Mesenteric fat pad (tissue), 1 donor: Measurements from ENCODE around the gene LRRC36. TPM values are rescaled to one million over a fixed set of nuclear protein-coding genes. Genes with fewer than 3 reads are reported as not detected.

Source experiments
- DNase-seq: peaks from one replicate; pipeline ENCODE4 v3.0.0-alpha.2; 2020; ENCODE audit warnings: low spot score
- total RNA-seq: library from RNA; stranded (reverse); fragmentation: NEBNext Ultra II Directional; extraction: Animal tissue kit (Norgen Biotek cat#: 25700); gene quantifications from one replicate; pipeline ENCODE4 v1.2.1, GENCODE V29; 2021
- donor health status: DM: yes; HTN: yes; CAD: no.

LRRC36 gene
- total RNA-seq, 1 donor from 2014 or later: 0.22 TPM

- DNase-seq: no peak
These were observed 35.2 kb upstream of the LRRC36 start for GRCh38 chr16:67291461-67291860.

DNA sequence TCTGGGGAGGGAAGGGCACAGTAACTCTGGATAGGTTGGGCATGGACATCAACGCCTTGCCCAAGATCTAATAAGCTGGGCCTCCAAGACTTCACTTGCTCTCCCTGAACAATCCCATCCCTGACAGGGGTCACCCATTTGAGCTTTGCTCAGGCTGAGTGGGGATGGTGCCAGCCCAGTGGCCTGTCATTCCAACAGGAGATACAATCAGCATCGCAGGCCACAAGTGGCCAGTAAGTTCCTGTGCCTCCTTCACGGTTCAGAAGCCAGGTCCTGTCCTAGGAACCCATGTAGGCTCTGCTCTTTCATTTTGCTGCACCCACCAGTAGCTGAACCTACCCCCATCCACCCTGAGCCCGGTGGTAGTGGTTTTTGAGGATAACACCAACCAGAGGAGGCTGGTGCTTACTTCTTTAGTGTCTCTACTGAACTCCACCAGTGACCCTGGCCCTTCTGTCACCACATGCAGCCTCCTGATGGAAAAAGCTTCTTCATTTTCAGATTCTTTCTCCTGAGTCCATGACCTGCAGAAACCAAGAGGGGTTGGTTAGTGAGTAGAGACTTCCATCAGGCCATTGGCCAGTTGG is 32.4 kb upstream of the LRRC36 start:
- no peak for DNase-seq

DNA sequence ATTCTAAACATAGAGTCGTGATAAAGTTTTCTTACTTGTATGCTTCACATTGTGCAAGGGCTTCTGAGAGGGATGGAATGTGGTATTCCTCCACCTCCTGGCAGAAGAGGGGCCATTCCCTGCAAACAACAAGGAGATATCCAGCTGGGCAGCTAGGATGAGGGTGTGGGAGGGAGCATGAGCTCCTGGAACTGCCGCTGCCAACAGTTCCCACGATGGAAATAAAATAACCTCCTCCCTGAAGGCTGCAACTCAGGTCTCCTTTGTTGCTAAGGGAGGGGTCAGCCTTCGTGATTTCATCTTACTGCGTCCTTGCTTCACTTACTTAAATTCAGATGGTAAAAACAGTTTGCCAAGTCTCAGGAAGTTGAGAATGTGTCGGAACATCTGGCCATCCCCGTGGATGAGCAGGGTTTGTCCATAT is 31.7 kb upstream of the LRRC36 start:
- no peak for DNase-seq

DNA sequence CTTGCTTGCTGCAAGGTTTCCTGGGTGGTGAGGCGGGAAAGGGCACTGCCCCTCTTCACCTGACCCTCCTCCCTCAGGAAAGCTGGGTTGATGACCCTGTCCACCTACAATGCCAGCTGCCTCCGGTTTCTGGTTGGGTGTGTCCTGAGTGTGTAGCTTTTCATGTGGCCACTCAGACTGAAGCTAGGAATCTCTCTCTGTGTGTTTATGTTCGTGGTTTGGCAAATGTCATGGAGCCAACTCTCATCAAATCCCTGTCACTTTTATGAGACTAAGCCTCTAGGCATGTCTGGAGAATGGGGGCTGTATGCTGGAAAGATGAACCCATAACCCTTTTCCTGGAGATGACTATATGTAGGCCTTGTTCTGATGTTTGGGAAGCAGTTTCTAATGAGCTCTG is 30.2 kb upstream of the LRRC36 start:
- no peak for DNase-seq

DNA sequence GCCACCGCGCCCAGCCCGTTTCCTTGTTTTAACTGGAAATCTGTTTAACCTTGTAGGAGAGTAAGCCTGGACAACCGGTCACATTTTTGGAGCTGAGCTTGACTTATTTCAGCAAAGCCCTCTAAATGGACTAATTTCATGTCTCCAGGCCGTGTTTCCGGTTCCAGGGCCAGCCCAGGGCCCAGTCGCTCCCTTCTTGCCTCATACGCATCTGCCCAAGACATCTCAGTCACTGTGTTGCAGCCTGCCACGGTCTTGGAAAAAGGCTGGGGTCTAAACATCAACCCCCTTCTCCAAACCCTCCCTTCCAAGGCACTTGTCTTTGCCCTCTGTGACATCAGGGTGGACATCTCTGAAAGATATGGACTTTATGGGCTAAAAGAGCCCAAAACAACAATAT is 28.3 kb upstream of the LRRC36 start:
- no peak for DNase-seq

- no peak for DNase-seq
These were observed 27.3 kb upstream of the LRRC36 start for GRCh38 chr16:67299269-67299668.

- DNase-seq: no peak
These were observed 25.4 kb upstream of the LRRC36 start for GRCh38 chr16:67301080-67301782.

GRCh38 chr16:67302076-67302475 is 24.5 kb upstream of the LRRC36 start:
- DNase-seq: no peak

DNA sequence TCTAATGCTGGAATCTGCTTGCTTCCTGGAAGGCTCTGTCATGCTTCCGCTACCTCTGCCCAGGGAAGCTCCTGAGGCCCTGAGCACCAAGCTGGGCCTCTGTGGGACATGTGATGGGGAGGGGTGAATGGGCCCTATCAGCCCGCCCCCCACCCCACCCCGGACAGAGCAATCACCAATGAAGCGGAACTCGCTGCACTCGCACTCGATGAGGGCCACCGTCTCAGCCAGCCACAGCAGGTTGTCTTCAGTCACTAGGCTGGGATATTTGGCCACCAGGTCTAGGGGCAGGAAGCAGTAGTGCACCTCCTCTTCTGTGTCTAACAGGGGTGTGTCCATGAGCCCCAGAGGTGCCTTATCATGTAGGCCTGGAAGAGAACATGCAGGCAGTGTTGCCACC is 23.6 kb upstream of the LRRC36 start:
- DNase-seq: no peak

- DNase-seq: no peak
These were observed 22.6 kb upstream of the LRRC36 start for GRCh38 chr16:67304020-67304419.

DNA sequence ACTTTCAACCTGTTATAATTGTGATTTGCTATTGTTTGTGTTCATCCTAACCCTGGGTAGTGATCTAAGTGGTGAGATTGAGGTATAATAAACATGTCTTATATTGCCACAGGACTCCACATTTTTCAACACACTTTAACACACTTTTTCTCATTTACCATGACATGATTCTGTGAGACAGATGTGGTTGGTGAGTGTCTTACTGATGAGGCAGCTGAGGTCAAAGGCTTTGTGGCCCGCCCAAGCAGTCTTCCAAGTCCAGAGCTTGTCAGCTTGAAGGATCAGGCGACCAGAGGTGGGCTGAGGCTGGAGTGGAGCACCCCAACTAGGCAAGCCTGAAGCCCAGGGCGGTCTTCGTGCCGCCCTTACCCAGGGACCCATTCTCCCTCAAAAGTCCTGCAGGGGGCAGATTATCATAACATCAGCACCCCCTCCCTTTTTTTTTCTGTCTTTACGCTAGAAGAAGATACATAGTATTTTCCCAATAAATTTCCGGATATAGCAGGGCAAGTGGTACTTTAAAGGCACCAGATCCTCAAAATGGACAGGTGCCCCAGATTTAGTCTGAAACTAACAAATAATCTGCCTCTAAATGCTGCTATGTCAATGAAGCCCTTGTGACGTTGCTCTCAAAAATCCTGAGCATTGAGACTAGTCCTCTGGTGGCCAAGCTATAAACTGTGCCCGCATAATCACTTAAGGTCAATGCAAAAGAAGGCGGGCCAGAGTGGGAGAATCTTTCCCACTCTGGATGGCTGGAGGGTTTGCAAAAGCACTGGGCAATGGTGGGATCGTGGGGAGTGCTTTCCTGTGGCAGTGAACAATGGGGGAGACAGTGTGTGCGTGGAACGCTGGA is 21.2 kb upstream of the LRRC36 start:
- DNase-seq: peak; percentile 30

DNA sequence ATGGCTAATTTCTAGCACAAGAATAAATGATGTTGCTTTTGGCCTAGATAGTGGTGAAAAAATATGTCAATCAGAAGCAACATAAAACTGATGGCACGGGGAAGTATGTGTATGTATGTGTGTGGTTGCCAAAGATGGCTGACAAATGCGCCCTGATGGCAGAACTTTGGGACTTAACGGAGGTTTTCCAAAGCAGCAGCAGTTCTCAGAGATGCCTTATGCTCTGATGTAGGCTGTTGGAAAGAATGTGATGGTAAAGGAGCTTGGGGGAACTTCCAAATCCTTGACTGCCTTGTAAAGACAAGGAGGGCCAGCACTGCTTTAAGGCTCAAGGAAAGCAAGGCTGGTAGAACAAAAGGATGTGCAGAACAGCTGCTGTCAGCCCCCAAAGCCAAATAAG is 16.1 kb upstream of the LRRC36 start:
- no peak for DNase-seq

DNA sequence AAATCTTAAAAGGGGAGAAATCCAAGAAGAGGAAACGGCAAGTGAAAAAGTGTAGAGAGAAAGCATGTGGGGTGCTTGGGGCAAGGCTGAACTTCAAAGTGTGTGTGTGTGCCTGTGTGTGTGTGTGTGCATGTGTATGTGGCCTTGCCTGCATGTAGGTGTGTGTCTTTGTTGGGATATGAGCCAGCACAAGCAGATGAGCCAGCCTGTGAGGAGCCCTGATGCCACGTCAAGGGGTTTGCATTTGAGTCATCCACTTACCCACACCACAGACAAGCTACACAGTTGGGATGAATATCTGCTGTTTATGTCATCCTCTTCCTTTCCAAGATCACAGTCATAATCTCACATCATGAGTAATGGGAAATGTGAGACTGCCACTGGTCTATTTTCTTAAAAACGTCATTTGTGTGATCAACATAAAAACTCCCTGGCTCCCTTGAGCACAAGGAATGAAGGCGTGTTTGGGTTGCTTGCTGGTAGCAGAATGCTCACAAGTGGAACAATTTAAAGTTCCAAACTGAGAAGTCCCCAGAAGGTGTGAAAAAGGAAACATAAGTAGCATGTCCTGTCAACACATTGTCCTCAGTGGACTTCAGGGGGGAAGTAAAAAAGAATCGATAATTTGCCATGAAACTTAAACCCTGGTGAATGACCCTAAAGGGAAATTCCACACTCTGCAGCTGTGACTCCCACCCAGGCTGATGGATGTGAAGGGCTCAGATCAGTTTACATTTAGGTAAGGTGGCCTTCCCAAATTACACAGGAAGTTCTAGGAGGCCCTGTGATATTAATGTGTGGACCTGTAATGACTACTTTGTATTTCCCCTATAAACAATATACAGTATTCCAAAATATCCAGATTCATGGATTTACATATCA is 14.8 kb upstream of the LRRC36 start:
- no peak for DNase-seq

GRCh38 chr16:67312719-67313118 is 13.9 kb upstream of the LRRC36 start:
- no peak for DNase-seq

DNA sequence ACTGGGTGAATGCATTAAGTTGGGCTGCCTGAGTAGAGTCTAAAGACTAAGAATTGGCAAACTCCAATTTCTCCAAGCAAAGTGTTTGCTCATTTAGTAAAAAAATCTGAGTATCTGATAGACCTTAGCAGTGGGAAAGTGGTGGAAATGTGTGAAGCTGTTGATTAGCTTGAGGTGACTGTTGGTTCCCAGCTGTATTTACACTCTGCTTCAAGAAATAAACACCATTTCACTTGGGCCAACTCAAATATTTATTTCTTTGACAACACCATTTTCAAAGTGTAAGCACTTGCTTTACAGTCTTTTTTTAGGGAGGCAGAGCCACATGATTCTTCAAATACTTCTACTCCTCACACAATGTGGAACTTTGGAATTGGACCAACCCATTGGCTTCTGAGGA is 8.8 kb upstream of the LRRC36 start:
- DNase-seq: no peak

- DNase-seq: no peak
These were observed 522 bp upstream of the LRRC36 start for GRCh38 chr16:67326115-67326471.

DNA sequence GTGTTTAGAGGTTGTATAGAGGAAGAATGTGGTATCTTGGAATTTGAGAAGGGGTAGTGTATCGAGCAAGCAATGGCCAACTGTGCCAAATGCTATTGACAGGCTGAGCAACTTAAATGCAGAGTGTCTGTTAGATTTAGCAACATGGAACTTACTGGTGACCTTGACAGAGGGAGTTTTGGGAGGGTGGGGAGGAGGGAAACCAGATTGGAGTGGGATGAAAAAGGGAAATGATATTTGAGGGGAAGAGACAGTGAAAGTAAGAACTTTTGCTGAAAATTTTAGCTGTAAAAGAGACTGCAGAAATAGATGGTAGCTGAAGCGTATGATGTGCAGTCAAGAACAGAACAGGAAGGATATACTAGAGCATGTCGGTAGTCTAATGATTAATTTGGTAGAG is 1.1 kb downstream of the LRRC36 start:
- no peak for DNase-seq

DNA sequence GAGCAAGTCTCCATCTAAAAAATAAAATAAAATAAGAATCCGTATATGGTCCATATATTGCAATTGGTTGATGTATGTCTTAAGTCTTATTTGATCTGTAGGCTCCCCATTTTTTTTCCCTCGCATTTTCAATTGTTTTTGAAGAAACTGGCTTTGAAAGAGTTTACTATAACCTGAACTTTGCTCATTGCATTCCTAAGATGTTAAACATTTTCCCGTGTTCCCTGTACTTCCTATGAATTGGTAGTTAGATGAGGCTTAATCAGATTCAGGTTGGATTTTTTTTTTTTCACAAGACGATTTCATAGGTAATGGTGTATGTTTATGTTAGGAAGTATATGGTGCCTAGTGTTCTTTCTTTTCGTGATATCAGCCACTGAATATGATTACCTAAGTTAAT is 3.3 kb downstream of the LRRC36 start:
- no peak for DNase-seq

GRCh38 chr16:67333315-67333714 is 6.7 kb downstream of the LRRC36 start:
- DNase-seq: no peak

GRCh38 chr16:67336116-67336515 is 9.5 kb downstream of the LRRC36 start:
- no peak for DNase-seq

GRCh38 chr16:67336648-67337047 is 10.0 kb downstream of the LRRC36 start:
- no peak for DNase-seq
